Mesothelial cell of epicardium (in vitro differentiated cells): ENCODE results near the gene CCL8. TPM values are rescaled to one million over a fixed set of nuclear protein-coding genes. Genes with fewer than 3 reads are reported as not detected.

ENCODE experiments used
- DNase-seq, 2 experiments: peaks; one replicate each; pipeline ENCODE4 v3.0.0; 2021; ENCODE audit warnings: low spot score in 2 of 2; ENCODE audit not compliant: unreplicated experiment in 2 of 2
- H3K27ac Mint-ChIP-seq: 2 replicates; pipeline ENCODE4 v1.8.0; 2021; ENCODE audit warnings: mixed read lengths
- H3K27me3 Mint-ChIP-seq: 2 replicates; pipeline ENCODE4 v1.8.0; 2021; ENCODE audit warnings: low read depth, mixed read lengths
- H3K36me3 Mint-ChIP-seq: 2 replicates; pipeline ENCODE4 v1.8.0; 2021; ENCODE audit warnings: mixed read lengths
- H3K4me1 Mint-ChIP-seq: 2 replicates; pipeline ENCODE4 v1.8.0; 2021; ENCODE audit warnings: mixed read lengths
- H3K4me3 Mint-ChIP-seq: 2 replicates; pipeline ENCODE4 v1.8.0; 2021; ENCODE audit warnings: mild to moderate bottlenecking, moderate library complexity, mixed read lengths
- H3K9me3 Mint-ChIP-seq: 2 replicates; pipeline ENCODE4 v1.8.0; 2021; ENCODE audit warnings: mixed read lengths
- CTCF ChIP-seq: fragments of 200-600 bp; sonication (generic); IDR thresholded peaks from one replicate; pipeline ENCODE4 v1.5.0; 2021; ENCODE audit warnings: antibody characterized with exemption; ENCODE audit not compliant: unreplicated experiment
- total RNA-seq: library from RNA; stranded (reverse); gene quantifications from 3 replicates; pipeline ENCODE4 v1.2.1, GENCODE V29; 2021

Gene CCL8
- total RNA-seq, 1 donor from 2014 or later, result not detected

- DNase-seq, result peak in 1 of 2 experiments; percentile 20
- Mint-ChIP-seq H3K27me3 (peaks cover 26% of the 10 kb centered on the region), H3K4me3 (no peak overlapping the region), H3K36me3 (no peaks in the 10 kb centered on the region), H3K4me1 (no peaks in the 10 kb centered on the region), H3K27ac (no peak overlapping the region), H3K9me3 (no peaks in the 10 kb centered on the region)
- TF ChIP-seq CTCF, result no peak
Measured at GRCh38 chr17:34369571-34369970, 50.3 kb downstream of the CCL8 start.

- Mint-ChIP-seq H3K9me3 (no peaks in the 10 kb centered on the region), H3K4me1 (no peaks in the 10 kb centered on the region), H3K27me3 (peaks cover 18% of the 10 kb centered on the region), H3K36me3 (no peaks in the 10 kb centered on the region), H3K27ac (no peak overlapping the region), H3K4me3 (no peak overlapping the region)
- DNase-seq, result no peak
- TF ChIP-seq CTCF, result no peak
Measured at GRCh38 chr17:34370376-34370996, 51.3 kb downstream of the CCL8 start.

- Mint-ChIP-seq H3K4me3 (no peak overlapping the region), H3K9me3 (no peaks in the 10 kb centered on the region), H3K27me3 (peaks cover 16% of the 10 kb centered on the region), H3K27ac (no peak overlapping the region), H3K4me1 (no peaks in the 10 kb centered on the region), H3K36me3 (no peaks in the 10 kb centered on the region)
- peak in 1 of 2 experiments; percentile 14 for DNase-seq
- TF ChIP-seq CTCF, result no peak
Measured at GRCh38 chr17:34370997-34371395, 51.8 kb downstream of the CCL8 start.

Other genes starting within 250 kb of the CCL8 start
- 53.5 to 62.4 TPM (median 57.1 TPM) in 3 replicates for gene CCL2, start 64.2 kb upstream of the CCL8 start, total RNA-seq
- gene CCL7, start 49.2 kb upstream of the CCL8 start, total RNA-seq, result not detected in 3 replicates
- not detected in 3 replicates for gene CCL11, start 33.7 kb upstream of the CCL8 start, total RNA-seq
- not detected in 3 replicates for gene CCL13, start 37.0 kb downstream of the CCL8 start, total RNA-seq
- not detected in 3 replicates for gene CCL1, start 43.8 kb downstream of the CCL8 start, total RNA-seq